Testis (tissue), 3 donors: Measurements from ENCODE around the gene PEX14. TPM values are rescaled to one million over a fixed set of nuclear protein-coding genes. Genes with fewer than 3 reads are reported as not detected.

Experiments
- DNase-seq: peaks from one replicate; pipeline ENCODE4 v3.0.0-alpha.2; 2019
- H3K27ac ChIP-seq, 2 donors: fragments of 200-600 bp; sonication (generic); one replicate each; pipeline ENCODE4 v1.5.1; 2019
- H3K27me3 ChIP-seq: fragments of 200-600 bp; sonication (generic); one replicate; pipeline ENCODE4 v1.5.1; 2019
- H3K36me3 ChIP-seq: fragments of 200-600 bp; sonication (generic); one replicate; pipeline ENCODE4 v1.5.1; 2017; ENCODE audit warnings: low read depth; ENCODE audit errors: missing control alignments
- H3K4me1 ChIP-seq: fragments of 200-600 bp; sonication (generic); one replicate; pipeline ENCODE4 v1.5.1; 2019
- H3K4me3 ChIP-seq, 2 donors: fragments of 200-600 bp; sonication (generic); one replicate each; pipeline ENCODE4 v1.5.1; 2017 to 2019
- H3K9me3 ChIP-seq: fragments of 200-600 bp; sonication (generic); one replicate; pipeline ENCODE4 v1.5.1; 2017
- CTCF ChIP-seq, 3 experiments: fragments of 450-650 bp in 2 of 3; fragments of 200-600 bp in 1 of 3; sonication (generic) in 1 of 3; IDR thresholded peaks; one replicate each; pipeline ENCODE4 v1.5.1; 2016 to 2019; ENCODE audit warnings: antibody characterized with exemption in 3 of 3, mild to moderate bottlenecking in 2 of 3, moderate library complexity in 1 of 3
- POLR2A ChIP-seq: fragments of 450-650 bp; IDR thresholded peaks from one replicate; pipeline ENCODE4 v1.6.1; 2017; ENCODE audit warnings: antibody characterized with exemption, mild to moderate bottlenecking, moderate library complexity
- WGBS, 2 donors: methylation state at CpG; one replicate each; pipeline ENCODE4 v1.1.5; 2018; 5-methylcytosine and 5-hydroxymethylcytosine counted together
- intact Hi-C: fragments of 100-400 bp; cut with DNase I; formaldehyde crosslinking; loops from one replicate; pipeline ENCODE4 v1.15.1; 2023; ENCODE audit warnings: low total_unique reads
- polyA plus RNA-seq: library from polyadenylated mRNA; stranded (reverse); fragments of 350-450 nt; fragmentation: Illumina TruSeq; extraction: RNeasy Lipid Tissue Mini Kit (QIAGEN cat#74804); gene quantifications from one replicate; pipeline ENCODE4 v1.2.3, GENCODE V29; 2014; ENCODE audit warnings: low read depth, low replicate concordance; ENCODE audit not compliant: insufficient read depth
- total RNA-seq, 2 donors: library from RNA; depleted of rRNA; stranded (reverse); fragments of >200 nt; gene quantifications; one replicate each; pipeline ENCODE4 v1.2.3, GENCODE V29; 2016

Gene PEX14
- total and polyA plus RNA-seq, 3 donors from 2014 or later: 28.6 to 39.8 (median 30.3) TPM

- TF ChIP-seq CTCF (IDR thresholded peaks at IDR 0.05): no peak
- WGBS, 2 donors: 91 to 93% methylated on average over 13 to 22 of the region's 22 CpGs
- H3K4me3 ChIP-seq: no peak overlapping the region
- no peaks in the 10 kb centered on the region for H3K36me3 ChIP-seq
- intact Hi-C loops: no loop called here
- no peaks in the 10 kb centered on the region for H3K27me3 ChIP-seq
- no peak for DNase-seq
- no peak overlapping the region for H3K27ac ChIP-seq
- H3K9me3 ChIP-seq: no peaks in the 10 kb centered on the region
- H3K4me1 ChIP-seq: peaks cover 3% of the 10 kb centered on the region
Measured at GRCh38 chr1:10626791-10627410, 152.2 kb downstream of the PEX14 start.

GRCh38 chr1:10628685-10629084, 153.9 kb downstream of the PEX14 start:
- no peak overlapping the region for H3K4me3 ChIP-seq
- peak; percentile 74 for DNase-seq
- no peaks in the 10 kb centered on the region for H3K36me3 ChIP-seq
- intact Hi-C loops: no loop called here
- no peaks in the 10 kb centered on the region for H3K27me3 ChIP-seq
- WGBS, 2 donors: 61 to 81% methylated on average over 4 to 7 of the region's 7 CpGs
- no peaks in the 10 kb centered on the region for H3K9me3 ChIP-seq
- H3K4me1 ChIP-seq: peaks cover 11% of the 10 kb centered on the region
- no peak for TF ChIP-seq POLR2A
- TF ChIP-seq CTCF (IDR thresholded peaks at IDR 0.05): no peak
- H3K27ac ChIP-seq: no peak overlapping the region

- H3K27me3 ChIP-seq: no peaks in the 10 kb centered on the region
- WGBS, 2 donors: 93% methylated on average over 17 to 25 of the region's 25 CpGs
- intact Hi-C loops: no loop called here
- peaks cover 11% of the 10 kb centered on the region for H3K4me1 ChIP-seq
- DNase-seq: no peak
- no peaks in the 10 kb centered on the region for H3K9me3 ChIP-seq
- no peaks in the 10 kb centered on the region for H3K36me3 ChIP-seq
- TF ChIP-seq CTCF (IDR thresholded peaks at IDR 0.05): no peak
- no peak for TF ChIP-seq POLR2A
- no peak overlapping the region for H3K4me3 ChIP-seq
- H3K27ac ChIP-seq: no peak overlapping the region
Measured at GRCh38 chr1:10629091-10629815, 154.5 kb downstream of the PEX14 start.

GRCh38 chr1:10629816-10630571, 155.2 kb downstream of the PEX14 start:
- Histone ChIP-seq H3K27ac (no peak overlapping the region), H3K4me1 (peaks cover 11% of the 10 kb centered on the region), H3K4me3 (no peak overlapping the region), H3K9me3 (no peaks in the 10 kb centered on the region), H3K36me3 (no peaks in the 10 kb centered on the region), H3K27me3 (no peaks in the 10 kb centered on the region)
- DNase-seq: no peak
- 94 to 95% methylated on average over 23 to 35 of the region's 36 CpGs for WGBS, 2 donors
- TF ChIP-seq CTCF (IDR thresholded peaks at IDR 0.05) (no peak), POLR2A (no peak)
- intact Hi-C loops: no loop called here
